ENCODE data around the gene CXorf65. TPM values are rescaled to one million over a fixed set of nuclear protein-coding genes. Genes with fewer than 3 reads are reported as not detected.
A peak's percentile ranks its signal among the peaks of the same experiment; 100 is the strongest.

The CXorf65 gene
- total RNA-seq, 1 donor from 2014 or later = 17.1 TPM

DNA sequence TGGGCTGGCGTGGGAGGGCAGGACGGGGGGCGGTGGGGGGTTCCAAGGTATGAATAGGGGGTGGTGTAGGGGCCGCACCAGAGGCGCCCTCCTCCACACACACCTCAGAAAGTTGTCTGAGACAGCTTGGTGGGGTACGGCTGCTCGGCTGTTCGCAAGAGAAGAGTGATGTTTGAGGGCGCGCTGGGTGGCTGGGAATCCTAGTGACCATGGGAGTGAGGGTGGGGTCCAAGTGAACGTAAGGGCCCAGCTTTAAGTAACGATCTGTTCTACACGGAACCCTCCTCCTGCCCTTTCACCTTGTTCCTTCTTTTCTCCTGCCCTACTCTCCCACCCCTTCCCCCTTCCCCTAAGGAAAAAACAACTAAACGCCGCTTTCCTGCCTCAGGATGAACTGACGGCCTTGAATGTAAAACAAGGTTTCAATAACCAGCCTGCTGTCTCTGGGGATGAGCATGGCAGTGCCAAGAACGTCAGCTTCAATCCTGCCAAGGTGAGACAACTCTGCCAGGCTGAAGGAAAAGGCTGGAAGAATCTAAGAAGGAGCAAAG is 12.5 kb upstream of the CXorf65 start:
- peak overlapping the region; percentile 29 for H3K27ac Mint-ChIP-seq
- H3K4me1 Mint-ChIP-seq (ENCODE audit: low read depth) = peaks cover 16% of the 10 kb centered on the region
- H3K9me3 Mint-ChIP-seq = no peaks in the 10 kb centered on the region
- H3K36me3 Mint-ChIP-seq (ENCODE audit: low read depth) = peaks cover 18% of the 10 kb centered on the region
- intact Hi-C loops (cut with micrococcal nuclease) = loop anchor here (1.0 to 10.0 kb wide), 9 partner anchors 8 to 984 kb away; partner anchors contain the start of genes CXCR3, FOXO4, IGBP1 and IL2RG
- H3K27me3 Mint-ChIP-seq (ENCODE audit: insufficient read depth) = no peaks in the 10 kb centered on the region
- no peak for DNase-seq (ENCODE audit: low spot score)
- H3K4me3 Mint-ChIP-seq = peak overlapping the region; percentile 85

DNA sequence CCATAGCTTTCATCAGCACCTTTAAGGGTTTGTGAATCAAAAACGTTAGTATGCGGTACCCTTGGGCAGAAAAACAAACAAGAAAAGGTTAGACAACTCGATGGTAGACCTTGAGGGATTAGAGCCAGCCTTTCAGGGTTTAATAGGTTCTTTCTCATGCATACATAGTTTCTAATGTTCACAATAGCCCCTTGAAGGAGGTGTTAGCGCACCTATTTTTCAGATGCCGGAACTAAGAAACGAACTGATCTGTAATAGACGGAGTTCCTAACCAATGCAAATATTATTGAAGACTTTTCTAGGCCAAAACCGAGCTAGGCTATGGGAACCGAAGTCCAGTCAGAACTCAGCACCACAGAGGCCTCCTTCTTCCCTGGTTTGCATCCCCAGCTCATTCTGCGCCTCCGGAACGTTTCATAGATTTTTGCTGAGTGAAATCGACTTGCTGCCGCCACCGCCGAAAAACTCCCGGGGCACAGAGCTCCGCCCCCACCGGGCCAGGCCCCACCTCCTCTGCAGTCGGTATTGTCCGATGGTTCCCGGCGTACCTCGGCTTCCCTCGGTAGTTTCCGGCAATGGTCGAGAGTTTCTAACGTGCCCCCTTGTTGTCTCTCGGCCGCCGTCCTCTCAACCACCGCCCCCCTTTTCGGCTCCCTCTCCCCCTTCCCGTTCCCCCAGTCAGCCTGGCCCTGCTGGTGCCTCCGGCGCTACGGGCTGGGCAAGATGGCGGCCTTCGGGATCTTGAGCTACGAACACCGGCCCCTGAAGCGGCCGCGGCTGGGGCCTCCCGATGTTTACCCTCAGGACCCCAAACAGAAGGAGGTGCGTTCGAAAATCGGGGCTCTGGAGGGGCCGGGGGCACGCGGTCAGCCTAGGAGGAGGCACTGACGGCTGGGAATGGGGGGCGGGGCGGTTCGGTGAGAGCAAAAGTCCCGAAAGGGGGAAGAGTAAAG is 11.8 kb upstream of the CXorf65 start, which contains the start of gene MED12:
Gene MED12, plus strand, starts transcription at position 565 of the 953 bp plus-strand sequence. Its CDS starts 159 bp downstream, at position 724.
- intact Hi-C loops (cut with micrococcal nuclease) = loop anchor here (1.0 to 10.0 kb wide), 8 partner anchors 11 to 984 kb away; partner anchors contain the start of genes CXCR3, FOXO4, IGBP1 and OGT

DNA sequence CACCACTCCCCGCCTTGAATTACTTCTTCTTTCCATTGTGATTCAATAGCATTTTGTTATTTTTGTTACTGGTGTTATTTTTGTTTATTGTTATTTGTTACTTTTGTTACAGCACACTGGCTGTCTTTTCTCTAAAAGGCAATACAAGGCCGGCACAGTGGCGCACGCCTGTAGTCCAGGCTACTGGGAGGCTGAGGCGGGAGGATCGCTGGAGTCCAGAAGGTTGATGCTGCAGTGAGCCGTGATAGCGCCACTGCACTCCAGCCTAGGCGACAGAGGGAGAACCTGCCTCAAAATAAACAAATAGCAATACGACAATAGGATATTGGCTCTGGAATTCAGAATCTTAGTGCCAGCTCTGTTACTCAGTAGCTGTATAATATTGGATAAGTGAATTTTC is 10.8 kb upstream of the CXorf65 start:
- DNase-seq (ENCODE audit: low spot score) = no peak
- no peaks in the 10 kb centered on the region for H3K9me3 Mint-ChIP-seq
- no peaks in the 10 kb centered on the region for H3K27me3 Mint-ChIP-seq (ENCODE audit: insufficient read depth)
- peaks cover 8% of the 10 kb centered on the region for H3K36me3 Mint-ChIP-seq (ENCODE audit: low read depth)
- H3K4me3 Mint-ChIP-seq = no peak overlapping the region
- H3K4me1 Mint-ChIP-seq (ENCODE audit: low read depth) = peaks cover 22% of the 10 kb centered on the region
- intact Hi-C loops (cut with micrococcal nuclease) = loop anchor here (10.0 kb wide), 2 partner anchors 497 to 983 kb away; partner anchors contain the start of genes CXCR3 and IGBP1
- H3K27ac Mint-ChIP-seq = no peak overlapping the region

More for the DNA sequence above, 11.8 kb upstream of the CXorf65 start, which contains the start of gene MED12:
- peaks cover 20% of the 10 kb centered on the region for H3K4me1 Mint-ChIP-seq (ENCODE audit: low read depth)
- DNase-seq (ENCODE audit: low spot score) = peak; percentile 76
- no peaks in the 10 kb centered on the region for H3K27me3 Mint-ChIP-seq (ENCODE audit: insufficient read depth)
- peaks cover 15% of the 10 kb centered on the region for H3K36me3 Mint-ChIP-seq (ENCODE audit: low read depth)
- peak within 1 kb of the TSS; percentile 82 for H3K27ac Mint-ChIP-seq
- H3K9me3 Mint-ChIP-seq = no peaks in the 10 kb centered on the region
- peak within 1 kb of the TSS; percentile 85 for H3K4me3 Mint-ChIP-seq

DNA sequence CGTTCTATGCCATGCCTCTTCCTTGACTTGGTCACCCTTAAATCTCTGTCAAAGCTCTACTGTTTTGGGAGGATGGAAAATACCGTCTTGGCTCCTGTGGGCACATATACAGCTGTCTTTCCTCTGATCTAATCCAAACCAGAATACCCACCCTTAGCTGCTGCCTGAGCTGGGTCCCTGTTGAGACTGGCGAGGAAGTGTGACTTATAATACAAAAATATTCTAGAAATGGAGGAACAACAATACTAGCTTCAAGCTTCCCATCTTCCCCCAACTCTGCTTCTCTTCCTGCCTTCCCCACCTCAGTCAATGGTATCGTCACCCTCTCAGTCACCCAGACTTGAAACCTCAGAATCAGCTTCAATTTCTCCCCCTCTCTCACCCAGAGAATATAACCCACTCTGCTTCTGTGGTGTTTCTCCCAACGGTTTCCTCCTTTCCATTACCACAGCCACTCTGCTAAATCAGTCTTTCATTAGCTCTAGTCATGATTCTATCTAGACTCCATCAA is 5.4 kb upstream of the CXorf65 start:
- H3K27me3 Mint-ChIP-seq (ENCODE audit: insufficient read depth) = no peaks in the 10 kb centered on the region
- no peak for DNase-seq (ENCODE audit: low spot score)
- H3K9me3 Mint-ChIP-seq = no peaks in the 10 kb centered on the region
- H3K27ac Mint-ChIP-seq = peak overlapping the region; percentile 92
- peak overlapping the region; percentile 99 for H3K4me3 Mint-ChIP-seq
- H3K4me1 Mint-ChIP-seq (ENCODE audit: low read depth) = peaks cover 46% of the 10 kb centered on the region
- H3K36me3 Mint-ChIP-seq (ENCODE audit: low read depth) = peaks cover 43% of the 10 kb centered on the region
- intact Hi-C loops (cut with micrococcal nuclease) = loop anchor here (1.0 to 10.0 kb wide), 11 partner anchors 7 to 977 kb away; partner anchors contain the start of genes CXCR3, IGBP1, NONO and SNX12

DNA sequence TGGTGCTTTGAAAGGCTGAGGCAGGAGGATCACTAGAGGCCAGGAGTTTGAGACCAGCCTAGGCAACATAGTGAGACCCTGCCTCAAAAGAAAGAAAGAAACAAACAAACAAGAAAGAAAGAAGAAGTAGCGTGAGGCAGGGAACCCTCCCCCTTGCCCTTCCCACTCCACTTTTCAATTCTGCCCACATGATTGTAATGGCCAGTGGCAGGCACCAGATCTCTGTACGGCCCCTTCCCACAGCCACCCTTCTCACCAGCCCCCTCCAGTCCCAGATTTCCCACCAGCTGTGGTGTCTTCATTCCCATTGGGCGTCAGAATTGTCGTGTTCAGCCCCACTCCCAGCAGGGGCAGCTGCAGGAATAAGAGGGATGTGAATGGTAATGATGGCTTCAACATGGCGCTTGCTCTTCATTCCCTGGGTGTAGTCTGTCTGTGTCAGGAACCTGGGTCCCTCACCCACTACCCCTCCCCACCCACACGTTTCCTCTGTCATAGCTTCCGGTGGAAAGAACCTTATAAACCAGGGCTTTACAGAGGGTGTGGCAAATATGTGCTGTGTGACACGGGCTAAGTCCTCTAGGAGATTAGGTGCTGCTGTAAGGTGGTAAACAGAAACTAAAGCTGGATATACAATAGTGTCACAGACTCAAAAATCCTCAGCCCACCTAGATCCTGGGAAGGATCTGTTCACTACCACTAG is 4.8 kb upstream of the CXorf65 start, which contains the start of gene IL2RG:
Gene IL2RG, minus strand, starts transcription at position 437 of the 703 bp plus-strand sequence. Its CDS starts 38 bp downstream, at position 399.
- intact Hi-C loops (cut with micrococcal nuclease) = loop anchor here (1.0 to 10.0 kb wide), 11 partner anchors 8 to 976 kb away; partner anchors contain the start of genes CXCR3, IGBP1, NONO and SNX12
- H3K9me3 Mint-ChIP-seq = no peaks in the 10 kb centered on the region

DNA sequence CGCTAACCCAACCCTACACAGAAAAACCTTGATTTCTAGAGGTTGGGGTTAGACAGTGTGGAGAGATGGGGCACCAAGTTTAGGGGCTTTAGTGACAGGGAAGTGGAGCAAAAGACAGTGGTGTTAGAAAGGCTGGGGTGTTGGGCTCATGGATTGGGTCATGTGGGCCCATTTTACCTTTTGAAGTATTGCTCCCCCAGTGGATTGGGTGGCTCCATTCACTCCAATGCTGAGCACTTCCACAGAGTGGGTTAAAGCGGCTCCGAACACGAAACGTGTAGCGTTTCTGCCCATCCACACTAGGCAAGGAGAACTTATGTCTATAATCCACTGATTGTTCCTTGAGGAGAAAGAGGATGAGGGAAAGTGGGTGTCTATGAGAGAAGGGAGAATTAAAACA is 2.5 kb upstream of the CXorf65 start:
- Mint-ChIP-seq H3K27ac (peak overlapping the region; percentile 80), H3K36me3 (ENCODE audit: low read depth) (peaks cover 61% of the 10 kb centered on the region), H3K4me3 (peak overlapping the region; percentile 99), H3K9me3 (no peaks in the 10 kb centered on the region), H3K4me1 (ENCODE audit: low read depth) (peaks cover 64% of the 10 kb centered on the region), H3K27me3 (ENCODE audit: insufficient read depth) (no peaks in the 10 kb centered on the region)
- DNase-seq (ENCODE audit: low spot score) = no peak
- intact Hi-C loops (cut with micrococcal nuclease) = no loop called here

More for the DNA sequence above, 4.8 kb upstream of the CXorf65 start, which contains the start of gene IL2RG:
- peak within 1 kb of the TSS; percentile 99 for H3K4me3 Mint-ChIP-seq
- DNase-seq (ENCODE audit: low spot score) = peak; percentile 75
- H3K27me3 Mint-ChIP-seq (ENCODE audit: insufficient read depth) = no peaks in the 10 kb centered on the region
- H3K27ac Mint-ChIP-seq = peak within 1 kb of the TSS; percentile 92
- H3K36me3 Mint-ChIP-seq (ENCODE audit: low read depth) = peaks cover 47% of the 10 kb centered on the region
- H3K4me1 Mint-ChIP-seq (ENCODE audit: low read depth) = peaks cover 52% of the 10 kb centered on the region

DNA sequence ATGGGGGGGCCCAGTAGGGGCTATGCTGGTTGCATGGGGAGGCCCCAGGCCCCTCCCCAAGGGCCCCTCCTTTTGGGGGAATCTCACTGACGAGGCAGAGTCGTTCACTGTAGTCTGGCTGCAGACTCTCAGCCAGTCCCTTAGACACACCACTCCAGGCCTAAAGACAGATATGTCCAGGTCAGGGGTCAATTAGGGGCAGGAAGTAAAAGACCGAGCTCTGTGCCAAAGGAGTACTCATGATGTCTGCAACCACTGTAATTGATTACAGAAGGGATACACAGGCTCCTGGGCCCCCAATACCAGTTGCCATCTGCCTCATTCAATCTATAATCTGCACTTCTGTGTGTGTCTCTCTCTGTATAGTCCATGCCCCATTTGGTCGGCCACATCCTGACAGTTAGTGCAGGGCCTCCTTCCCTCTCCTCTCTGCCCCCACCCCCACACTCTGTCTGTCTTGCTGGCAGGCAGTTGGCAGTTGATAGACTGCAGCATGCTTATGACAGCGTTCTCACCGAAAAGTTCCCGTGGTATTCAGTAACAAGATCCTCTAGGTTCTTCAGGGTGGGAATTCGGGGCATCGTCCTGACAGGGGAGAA is 1.3 kb upstream of the CXorf65 start:
- Mint-ChIP-seq H3K9me3 (no peaks in the 10 kb centered on the region), H3K36me3 (ENCODE audit: low read depth) (peaks cover 66% of the 10 kb centered on the region), H3K4me3 (peak overlapping the region; percentile 99), H3K27ac (peak overlapping the region; percentile 80), H3K27me3 (ENCODE audit: insufficient read depth) (no peaks in the 10 kb centered on the region), H3K4me1 (ENCODE audit: low read depth) (peaks cover 69% of the 10 kb centered on the region)
- DNase-seq (ENCODE audit: low spot score) = peak; percentile 19
- intact Hi-C loops (cut with micrococcal nuclease) = no loop called here

DNA sequence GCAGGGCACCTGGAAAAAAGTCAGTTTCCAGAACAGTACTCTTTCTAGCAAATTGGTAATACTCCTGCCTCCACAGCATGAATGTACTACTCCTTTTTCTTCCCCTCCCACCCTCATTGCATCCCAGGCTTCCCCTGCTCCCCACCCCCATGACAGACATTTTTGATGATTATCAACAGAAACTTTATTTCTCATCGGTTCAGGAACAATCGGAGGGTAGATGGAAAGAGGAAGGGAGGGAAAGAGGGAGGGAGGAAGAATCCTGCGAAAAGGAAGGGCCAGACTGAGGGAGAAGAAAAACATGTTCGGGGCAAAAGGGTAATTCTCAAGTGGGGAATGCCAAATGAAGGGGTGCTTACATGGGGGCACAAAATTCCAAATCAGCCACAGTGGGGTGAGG is 705 bp upstream of the CXorf65 start:
- Mint-ChIP-seq H3K36me3 (ENCODE audit: low read depth) (peaks cover 66% of the 10 kb centered on the region), H3K4me1 (ENCODE audit: low read depth) (peaks cover 69% of the 10 kb centered on the region), H3K9me3 (no peaks in the 10 kb centered on the region), H3K27me3 (ENCODE audit: insufficient read depth) (no peaks in the 10 kb centered on the region), H3K27ac (peak overlapping the region; percentile 40), H3K4me3 (peak overlapping the region; percentile 99)
- intact Hi-C loops (cut with micrococcal nuclease) = no loop called here
- DNase-seq (ENCODE audit: low spot score) = no peak

DNA sequence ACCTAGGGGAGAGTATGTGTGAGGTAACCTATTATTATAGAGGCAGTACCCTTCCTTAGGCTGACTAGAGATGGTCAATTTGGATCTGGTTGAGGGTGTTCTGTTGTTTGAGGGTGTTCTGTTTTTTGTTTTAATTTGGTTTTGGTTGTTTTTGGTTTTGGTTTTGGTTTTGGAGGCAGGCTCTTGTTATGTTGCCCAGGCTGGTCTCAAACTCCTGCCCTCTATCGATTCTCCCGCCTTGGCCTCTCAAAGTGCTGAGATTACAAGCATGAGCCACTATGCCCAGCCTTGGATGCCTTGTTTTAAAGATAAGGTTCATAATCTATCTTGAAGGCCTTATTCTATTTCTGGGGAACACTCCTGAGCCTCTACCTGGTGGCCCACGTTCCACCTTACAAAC is 912 bp downstream of the CXorf65 start:
- intact Hi-C loops (cut with micrococcal nuclease) = no loop called here
- DNase-seq (ENCODE audit: low spot score) = no peak
- peak overlapping the region; percentile 87 for H3K27ac Mint-ChIP-seq
- H3K4me3 Mint-ChIP-seq = peak overlapping the region; percentile 99
- H3K36me3 Mint-ChIP-seq (ENCODE audit: low read depth) = peaks cover 62% of the 10 kb centered on the region
- H3K4me1 Mint-ChIP-seq (ENCODE audit: low read depth) = peaks cover 66% of the 10 kb centered on the region
- H3K27me3 Mint-ChIP-seq (ENCODE audit: insufficient read depth) = no peaks in the 10 kb centered on the region
- H3K9me3 Mint-ChIP-seq = no peaks in the 10 kb centered on the region

DNA sequence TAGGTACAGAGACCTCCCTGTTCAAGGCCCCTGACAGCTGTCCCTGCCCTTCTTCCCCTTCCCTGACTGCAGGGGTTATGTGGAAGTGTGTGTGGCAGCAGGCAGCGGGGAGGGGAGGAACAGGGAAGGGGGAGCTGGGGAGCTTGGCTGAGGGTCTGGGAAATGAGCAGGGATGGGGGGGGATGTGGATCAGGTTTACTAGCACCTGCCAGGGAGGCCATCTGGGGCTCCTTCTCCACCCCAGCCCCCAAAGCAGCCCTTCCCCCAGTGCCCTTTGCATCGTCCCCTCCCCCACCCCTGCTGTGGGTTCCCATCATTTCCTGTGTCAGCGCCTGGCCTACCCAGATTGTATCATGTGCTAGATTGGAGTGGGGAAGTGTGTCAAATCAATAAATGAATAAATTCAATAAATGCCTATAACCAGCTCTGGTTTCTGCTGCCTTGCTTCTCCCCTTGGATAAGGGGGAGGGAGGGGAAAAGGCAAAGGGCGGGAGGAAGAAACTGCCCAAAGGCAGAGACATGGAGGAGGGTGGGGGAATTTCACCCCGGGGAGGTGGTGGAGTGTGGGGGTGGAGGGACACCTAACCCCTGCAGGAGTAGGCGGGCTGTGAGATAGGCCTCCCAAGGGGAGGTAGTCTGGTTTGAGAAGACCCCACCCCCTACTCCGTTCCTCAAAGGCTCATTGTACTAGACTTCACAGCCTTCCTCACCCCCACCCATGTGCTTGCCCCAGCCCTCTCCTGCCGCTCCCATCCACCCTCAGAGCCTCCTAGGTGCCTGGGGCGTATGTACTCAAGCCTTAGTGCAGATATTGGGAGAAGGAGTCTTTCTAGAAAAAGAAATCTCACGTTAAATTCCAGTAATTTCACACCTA is 3.2 kb downstream of the CXorf65 start:
- peak overlapping the region; percentile 92 for H3K27ac Mint-ChIP-seq
- no peaks in the 10 kb centered on the region for H3K27me3 Mint-ChIP-seq (ENCODE audit: insufficient read depth)
- no peaks in the 10 kb centered on the region for H3K9me3 Mint-ChIP-seq
- peak overlapping the region; percentile 86 for H3K4me3 Mint-ChIP-seq
- peaks cover 40% of the 10 kb centered on the region for H3K36me3 Mint-ChIP-seq (ENCODE audit: low read depth)
- intact Hi-C loops (cut with micrococcal nuclease) = loop anchor here (1.0 to 2.0 kb wide), 3 partner anchors 8 to 26 kb away; partner anchors contain the start of genes IL2RG and MED12
- H3K4me1 Mint-ChIP-seq (ENCODE audit: low read depth) = peaks cover 74% of the 10 kb centered on the region
- DNase-seq (ENCODE audit: low spot score) = peak; percentile 29

DNA sequence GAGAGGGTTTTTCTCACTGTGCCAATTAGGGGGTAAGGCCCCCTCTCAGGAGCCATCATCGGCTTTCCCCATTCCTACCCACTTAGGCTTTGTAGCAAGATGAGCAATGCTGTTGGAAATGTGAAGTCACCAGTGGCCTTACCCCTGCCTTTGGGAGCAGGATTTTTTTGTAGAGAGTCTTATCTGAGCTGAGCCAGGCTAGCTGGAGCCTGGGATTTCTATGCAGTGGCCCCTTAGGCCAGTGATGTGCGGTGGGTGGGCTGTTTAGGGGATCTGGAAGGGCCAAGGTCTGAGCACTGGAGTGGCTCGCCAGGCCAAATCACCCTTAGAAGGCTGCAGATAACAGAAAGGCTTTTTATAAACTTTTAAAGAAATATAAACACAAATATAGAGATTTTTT is 4.2 kb downstream of the CXorf65 start:
- Mint-ChIP-seq H3K9me3 (no peaks in the 10 kb centered on the region), H3K27ac (peak overlapping the region; percentile 92), H3K4me3 (no peak overlapping the region), H3K36me3 (ENCODE audit: low read depth) (peaks cover 29% of the 10 kb centered on the region), H3K27me3 (ENCODE audit: insufficient read depth) (no peaks in the 10 kb centered on the region), H3K4me1 (ENCODE audit: low read depth) (peaks cover 70% of the 10 kb centered on the region)
- no peak for DNase-seq (ENCODE audit: low spot score)
- intact Hi-C loops (cut with micrococcal nuclease) = loop anchor here (2.0 kb wide), 1 partner anchor 17 kb away; the partner anchor contains the start of gene MED12
